ENCODE results near the gene TASOR2. TPM values are rescaled to one million over a fixed set of nuclear protein-coding genes. Genes with fewer than 3 reads are reported as not detected.
A peak's percentile ranks its signal among the peaks of the same experiment; 100 is the strongest.

TASOR2 gene
- total and polyA plus RNA-seq, 12 donors: 7.0 to 45.6 (median 32.2) TPM

DNA sequence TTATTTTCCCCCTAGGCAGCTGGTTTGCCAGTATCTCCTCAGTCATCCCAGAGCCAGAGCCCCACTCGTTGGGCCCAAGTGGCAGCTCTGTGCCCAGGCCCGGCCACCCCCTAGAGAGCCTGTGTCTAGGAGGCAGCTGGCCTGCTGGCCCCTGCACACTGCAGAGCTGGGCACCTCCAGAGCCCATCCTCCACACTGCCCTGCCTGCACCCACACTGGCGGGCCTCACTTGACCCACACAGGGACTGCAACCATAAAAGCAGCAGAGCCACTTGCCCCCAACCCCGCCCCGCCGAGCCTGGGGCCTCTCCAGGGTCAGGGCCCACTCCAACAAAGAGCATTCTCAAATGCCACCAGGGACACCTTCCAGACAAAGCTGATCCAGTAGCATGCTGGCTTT is 23.6 kb upstream of the TASOR2 start:
- TF ChIP-seq, protein P1, sequence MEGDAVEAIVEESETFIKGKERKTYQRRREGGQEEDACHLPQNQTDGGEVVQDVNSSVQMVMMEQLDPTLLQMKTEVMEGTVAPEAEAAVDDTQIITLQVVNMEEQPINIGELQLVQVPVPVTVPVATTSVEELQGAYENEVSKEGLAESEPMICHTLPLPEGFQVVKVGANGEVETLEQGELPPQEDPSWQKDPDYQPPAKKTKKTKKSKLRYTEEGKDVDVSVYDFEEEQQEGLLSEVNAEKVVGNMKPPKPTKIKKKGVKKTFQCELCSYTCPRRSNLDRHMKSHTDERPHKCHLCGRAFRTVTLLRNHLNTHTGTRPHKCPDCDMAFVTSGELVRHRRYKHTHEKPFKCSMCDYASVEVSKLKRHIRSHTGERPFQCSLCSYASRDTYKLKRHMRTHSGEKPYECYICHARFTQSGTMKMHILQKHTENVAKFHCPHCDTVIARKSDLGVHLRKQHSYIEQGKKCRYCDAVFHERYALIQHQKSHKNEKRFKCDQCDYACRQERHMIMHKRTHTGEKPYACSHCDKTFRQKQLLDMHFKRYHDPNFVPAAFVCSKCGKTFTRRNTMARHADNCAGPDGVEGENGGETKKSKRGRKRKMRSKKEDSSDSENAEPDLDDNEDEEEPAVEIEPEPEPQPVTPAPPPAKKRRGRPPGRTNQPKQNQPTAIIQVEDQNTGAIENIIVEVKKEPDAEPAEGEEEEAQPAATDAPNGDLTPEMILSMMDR (IDR thresholded peaks at IDR 0.05): no peak
- no peaks in the 10 kb centered on the region for H3K36me3 ChIP-seq
- no peak overlapping the region for H3K4me3 ChIP-seq
- no peaks in the 10 kb centered on the region for H3K27me3 ChIP-seq
- H3K4me1 ChIP-seq: peaks cover 0 to 27% (median 10%) of the 10 kb centered on the region in 9 donors
- 85 to 94% methylated on average over 6 of the region's 6 CpGs for WGBS, 2 donors
- no peaks in the 10 kb centered on the region for H3K9me3 ChIP-seq
- no peak overlapping the region for H3K27ac ChIP-seq
- DNase-seq (no peak), ATAC-seq (no peak)
- intact Hi-C loops (cut with DNase I): no loop called here

DNA sequence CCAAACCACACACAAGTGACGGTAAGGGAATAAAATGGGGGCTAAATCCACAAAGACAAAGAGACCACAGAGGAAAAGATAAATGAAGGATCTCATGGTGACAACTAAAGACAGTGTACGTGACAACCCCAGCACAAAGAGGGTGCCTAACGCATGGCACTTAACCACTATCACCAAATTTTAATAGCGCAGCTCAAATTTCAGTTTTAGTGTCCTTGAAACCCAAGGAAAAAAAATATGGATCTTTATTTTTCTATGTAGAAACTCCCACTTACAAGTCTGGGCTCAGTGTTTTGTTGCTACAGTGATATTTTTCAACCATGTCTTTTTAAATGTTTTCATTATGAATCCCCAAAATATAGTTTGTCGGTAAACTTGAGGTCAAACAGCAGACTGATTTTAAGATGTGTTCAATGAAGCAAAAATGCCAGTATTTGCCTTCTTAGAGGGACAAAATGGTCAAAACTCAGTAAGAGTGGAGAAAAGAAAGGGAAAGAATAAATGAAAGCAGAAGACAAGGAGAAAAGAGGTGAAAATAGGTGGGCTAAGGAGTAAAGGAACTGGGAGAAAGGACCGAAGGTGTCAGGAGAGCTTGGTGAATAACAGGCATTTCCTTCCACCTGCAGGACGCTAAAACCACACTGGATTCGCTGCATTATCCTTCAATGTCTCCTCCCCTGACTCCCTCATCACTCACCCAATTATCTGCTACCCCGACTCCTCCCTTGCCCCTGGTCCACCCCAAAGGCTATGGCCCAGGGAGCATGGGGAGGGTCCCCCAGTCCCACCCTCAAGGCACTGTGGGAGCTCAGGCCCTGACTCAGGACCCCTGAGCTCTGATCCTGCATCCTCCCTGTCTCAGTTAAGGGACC is 21.7 kb upstream of the TASOR2 start:
- ATAC-seq (no peak), DNase-seq (no peak)
- H3K4me1 ChIP-seq: peaks cover 0 to 34% (median 17%) of the 10 kb centered on the region in 9 donors
- WGBS, 2 donors: 90 to 93% methylated on average over 9 of the region's 9 CpGs
- no peaks in the 10 kb centered on the region for H3K36me3 ChIP-seq
- intact Hi-C loops (cut with DNase I): no loop called here
- TF ChIP-seq, protein P1 (IDR thresholded peaks at IDR 0.05): no peak
- H3K4me3 ChIP-seq: no peak overlapping the region
- no peaks in the 10 kb centered on the region for H3K27me3 ChIP-seq
- H3K9me3 ChIP-seq: no peaks in the 10 kb centered on the region
- no peak overlapping the region for H3K27ac ChIP-seq

DNA sequence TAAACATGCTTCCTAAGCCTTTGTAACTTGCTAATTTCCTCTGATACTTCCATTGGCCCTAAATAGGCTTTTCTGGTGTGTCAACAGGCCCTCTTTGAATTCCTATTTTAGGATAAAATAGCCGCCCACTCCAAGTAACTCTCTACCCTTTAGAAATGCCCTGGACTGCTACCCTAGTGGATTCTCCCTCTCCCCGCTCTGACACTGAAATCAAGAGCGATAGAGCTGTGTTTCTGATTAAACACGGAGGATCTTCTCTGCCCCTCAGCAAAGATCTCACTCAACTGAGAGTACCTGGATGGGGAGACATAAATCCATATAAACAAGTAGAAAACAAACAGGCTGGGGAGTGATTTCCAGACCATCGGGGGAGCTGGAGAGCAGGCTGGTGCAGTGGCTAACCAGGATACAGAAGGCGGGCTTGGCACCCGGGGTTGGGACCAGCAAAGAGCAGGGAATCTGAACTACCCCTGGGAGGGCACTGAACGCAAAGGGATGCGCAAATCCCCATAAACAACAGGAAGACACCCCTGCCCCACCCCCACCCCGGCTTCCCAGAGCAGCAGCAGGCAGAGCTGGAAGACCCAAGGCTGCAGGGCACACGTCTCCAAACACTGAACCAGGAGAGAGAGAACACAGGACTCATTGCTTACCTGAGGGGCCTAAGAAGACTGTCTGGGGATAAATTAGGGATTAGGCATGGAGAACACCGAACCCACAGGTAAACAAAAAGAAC is 20.8 kb upstream of the TASOR2 start:
- Histone ChIP-seq H3K36me3 (no peaks in the 10 kb centered on the region), H3K27ac (no peak overlapping the region), H3K27me3 (no peaks in the 10 kb centered on the region), H3K4me3 (no peak overlapping the region), H3K9me3 (no peaks in the 10 kb centered on the region), H3K4me1 (peaks cover 0 to 34% (median 17%) of the 10 kb centered on the region in 9 donors)
- ATAC-seq: no peak
- WGBS, 2 donors: 75 to 77% methylated on average over 12 of the region's 12 CpGs
- TF ChIP-seq, protein P1 (IDR thresholded peaks at IDR 0.05): no peak
- no peak for DNase-seq
- intact Hi-C loops (cut with DNase I): no loop called here

DNA sequence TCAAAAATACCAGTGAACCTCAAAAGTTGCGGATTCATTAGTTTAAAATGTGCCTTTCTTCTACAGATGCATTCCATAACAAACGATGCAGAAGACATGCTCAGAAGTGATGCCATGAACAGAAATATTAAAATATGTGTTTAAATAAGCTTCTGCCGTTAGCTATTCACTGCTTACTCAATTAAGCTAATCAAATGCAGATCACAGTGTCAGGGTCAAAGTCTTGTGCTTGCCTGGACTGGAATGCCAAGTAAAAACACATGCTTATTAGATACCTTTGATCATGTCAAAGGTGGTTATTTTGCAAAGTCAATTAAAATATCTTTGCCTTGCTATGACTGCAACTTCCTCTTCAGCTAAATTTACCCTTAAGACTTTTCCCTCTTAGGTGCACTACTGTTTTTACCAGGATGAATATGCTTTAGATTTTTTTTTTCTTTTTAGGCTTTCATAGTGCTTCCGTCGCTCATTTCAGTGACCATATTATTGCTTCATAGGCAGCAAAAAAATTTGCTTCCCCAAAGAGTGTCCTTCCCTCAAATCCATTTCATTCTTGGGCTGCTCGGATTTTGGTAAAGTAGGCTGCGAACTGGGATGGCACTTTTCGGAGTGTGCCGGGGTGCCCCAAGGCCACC is 19.1 kb upstream of the TASOR2 start:
- H3K4me3 ChIP-seq: peak overlapping the region; percentile 66 to 99 (median 96)
- H3K4me1 ChIP-seq: peaks cover 0 to 34% (median 17%) of the 10 kb centered on the region in 9 donors
- peak overlapping the region in 9 of 10 donors; percentile 74 to 86 (median 81) for H3K27ac ChIP-seq

More for the DNA sequence above, 19.1 kb upstream of the TASOR2 start:
- Histone ChIP-seq H3K27me3 (no peaks in the 10 kb centered on the region), H3K9me3 (no peaks in the 10 kb centered on the region), H3K36me3 (no peaks in the 10 kb centered on the region)
- intact Hi-C loops (cut with DNase I): no loop called here
- DNase-seq: no peak
- TF ChIP-seq, protein P1 (IDR thresholded peaks at IDR 0.05): no peak
- WGBS, 2 donors: 31 to 36% methylated on average over 9 of the region's 9 CpGs
- no peak for ATAC-seq

All from heart right ventricle (tissue), 16 donors.